GM19193 (cell line): ENCODE measurements around the gene GPR108.

ENCODE experiments used
- POLR2A ChIP-seq: IDR thresholded peaks from 4 replicates; pipeline ENCODE4 v1.6.1; 2011; ENCODE audit not compliant: insufficient read depth, insufficient read length; ENCODE audit errors: extremely low read depth

The GPR108 gene

DNA sequence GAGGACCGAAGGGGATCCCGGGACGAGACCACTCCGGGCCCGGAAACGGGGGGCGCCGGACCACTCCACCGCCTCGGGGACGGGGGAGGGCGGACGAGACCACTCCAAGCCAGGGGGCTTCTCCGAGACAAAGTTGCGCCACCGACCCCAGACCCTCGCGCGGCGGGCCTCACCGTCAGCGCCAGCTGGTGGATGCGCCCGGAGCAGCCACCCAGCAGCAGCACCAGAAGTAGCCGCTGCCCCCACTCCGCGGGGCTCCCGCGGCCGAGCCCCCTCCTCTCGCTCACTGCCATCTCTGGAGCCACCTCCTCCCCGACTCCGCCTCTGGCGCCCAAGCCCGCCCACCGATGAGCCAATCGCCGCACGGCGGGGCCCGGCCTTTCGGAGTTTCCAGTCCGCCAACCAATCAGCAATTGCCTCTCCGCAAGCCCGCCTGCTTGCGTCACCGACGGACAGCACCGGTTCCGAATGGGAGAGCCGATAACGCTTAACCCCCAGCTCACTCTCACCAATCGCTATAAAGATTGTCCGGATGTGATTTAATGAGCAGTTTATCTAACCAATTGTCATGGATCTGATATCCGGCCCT is at the start of gene GPR108:
Gene GPR108, minus strand, starts transcription at position 297 of the 589 bp plus-strand sequence. Its CDS starts 4 bp downstream, at position 293.
- TF ChIP-seq POLR2A = peak; percentile 57

DNA sequence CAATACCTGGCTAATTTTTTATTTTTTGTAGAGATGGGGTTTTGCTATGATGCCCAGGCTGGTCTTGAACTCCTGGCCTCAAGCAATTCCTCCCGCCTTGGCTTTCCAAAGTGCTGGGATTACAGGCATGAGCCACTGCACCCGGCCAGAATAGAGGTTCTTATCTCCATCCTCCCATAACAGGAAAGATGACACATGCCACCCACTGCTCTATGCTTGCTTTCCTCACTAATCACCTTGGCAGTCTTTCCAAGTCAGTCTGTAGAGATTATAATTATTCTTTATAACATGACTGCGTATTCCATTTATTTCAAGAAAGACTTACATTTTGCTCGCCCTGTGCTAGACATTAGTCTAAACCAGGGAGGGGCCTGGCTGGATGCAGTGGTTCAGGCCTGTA is 41.8 kb upstream of the GPR108 start:
- TF ChIP-seq POLR2A = no peak

- TF ChIP-seq POLR2A = no peak
Observed at GRCh38 chr19:6778386-6778785, 41.0 kb upstream of the GPR108 start.

DNA sequence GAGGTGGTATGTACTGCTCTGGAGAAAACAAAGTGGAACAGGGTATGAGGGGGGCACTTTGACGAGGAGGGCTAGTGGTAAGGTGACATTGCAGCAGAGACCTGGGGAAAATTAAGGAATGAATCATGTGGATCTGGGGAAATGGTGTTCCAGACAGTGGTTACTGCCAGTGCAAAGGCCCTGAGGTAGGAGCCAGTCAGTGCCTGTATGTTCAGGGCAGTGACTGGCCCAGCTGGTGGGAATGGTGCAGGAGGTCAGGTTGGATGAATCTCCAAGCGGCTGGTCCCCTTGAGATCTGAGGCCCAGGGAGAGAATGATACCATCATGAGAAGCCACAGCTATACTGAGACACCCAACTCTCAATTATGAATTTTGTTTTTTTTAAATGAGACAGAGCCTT is 40.1 kb upstream of the GPR108 start:
- TF ChIP-seq POLR2A = no peak

DNA sequence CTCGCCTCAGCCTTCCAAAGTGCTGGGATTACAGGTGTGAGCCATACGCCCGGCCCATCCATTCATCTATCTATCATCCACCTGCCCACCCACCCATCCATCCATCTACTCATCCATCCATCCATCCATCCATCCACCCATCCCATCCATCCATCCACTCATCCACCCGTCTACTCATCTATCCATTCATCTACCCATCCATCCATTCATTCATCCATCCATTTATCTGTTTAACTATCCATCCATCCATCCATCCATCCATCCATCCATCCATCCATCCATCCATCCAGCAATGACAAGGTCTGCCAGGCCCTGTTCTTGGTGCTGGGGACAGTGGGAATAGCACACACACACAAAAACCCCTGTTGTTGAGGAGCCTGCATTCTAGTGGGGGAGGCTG is 39.6 kb upstream of the GPR108 start:
- no peak for TF ChIP-seq POLR2A

GRCh38 chr19:6774821-6775707 is 37.7 kb upstream of the GPR108 start:
- TF ChIP-seq POLR2A = no peak

DNA sequence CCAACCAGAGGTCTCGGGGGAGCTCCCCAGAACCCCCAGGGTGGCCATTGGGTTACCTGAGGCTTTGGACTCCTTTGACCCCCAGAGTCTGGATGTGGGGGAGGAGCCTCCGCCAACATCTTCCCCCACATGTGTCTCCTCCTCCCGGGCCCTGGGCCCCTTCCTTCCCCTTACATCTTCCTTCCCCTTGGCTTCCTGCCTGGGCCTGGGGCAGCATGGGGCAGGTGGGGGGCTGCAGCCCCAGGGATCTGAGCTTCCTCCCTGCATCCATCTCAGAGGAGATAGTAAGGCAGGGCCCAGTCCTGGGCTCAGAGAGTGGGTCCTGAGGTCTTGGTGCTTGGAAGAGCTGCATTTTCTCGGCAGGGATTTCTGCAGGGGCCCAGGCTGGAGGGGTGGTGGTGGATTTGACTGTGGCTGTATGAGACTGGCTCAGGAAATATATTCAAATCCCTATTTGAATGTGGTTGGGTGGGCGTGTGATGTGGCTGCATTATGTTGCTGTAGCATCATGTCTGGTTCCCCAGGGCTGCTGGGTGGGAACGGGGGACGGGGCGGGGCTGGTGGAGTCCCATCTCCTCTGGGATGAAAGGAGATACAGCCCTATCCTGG is 36.0 kb upstream of the GPR108 start:
- TF ChIP-seq POLR2A = peak; percentile 75

DNA sequence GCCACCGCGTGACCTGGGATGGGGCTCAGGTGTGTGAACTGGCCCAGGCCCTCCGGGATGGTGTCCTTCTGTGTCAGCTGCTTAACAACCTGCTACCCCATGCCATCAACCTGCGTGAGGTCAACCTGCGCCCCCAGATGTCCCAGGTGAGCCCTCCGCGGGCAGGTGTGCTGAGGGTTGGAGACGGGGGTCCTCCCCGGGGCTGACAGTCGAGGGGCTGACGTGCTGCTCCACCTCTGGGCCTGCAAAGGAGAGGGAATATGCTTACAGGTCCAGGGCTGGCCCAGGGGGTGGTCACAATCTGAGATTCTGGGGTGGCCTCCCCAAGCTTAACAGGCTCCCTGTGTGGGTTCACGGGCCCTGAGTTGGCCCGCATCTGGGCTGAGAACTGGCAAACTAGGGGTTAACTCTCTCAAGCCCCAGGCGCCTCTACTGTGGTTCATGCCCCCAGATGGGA is 35.5 kb upstream of the GPR108 start:
- TF ChIP-seq POLR2A = no peak

- TF ChIP-seq POLR2A = peak; percentile 88
Observed at GRCh38 chr19:6772028-6772865, 34.9 kb upstream of the GPR108 start, which contains the start of gene VAV1. Gene VAV1 (plus strand): TSS chr19:6772708. CDS start chr19:6772808, 100 bp downstream.

- TF ChIP-seq POLR2A = no peak
Observed at GRCh38 chr19:6769006-6769619, 31.7 kb upstream of the GPR108 start.

DNA sequence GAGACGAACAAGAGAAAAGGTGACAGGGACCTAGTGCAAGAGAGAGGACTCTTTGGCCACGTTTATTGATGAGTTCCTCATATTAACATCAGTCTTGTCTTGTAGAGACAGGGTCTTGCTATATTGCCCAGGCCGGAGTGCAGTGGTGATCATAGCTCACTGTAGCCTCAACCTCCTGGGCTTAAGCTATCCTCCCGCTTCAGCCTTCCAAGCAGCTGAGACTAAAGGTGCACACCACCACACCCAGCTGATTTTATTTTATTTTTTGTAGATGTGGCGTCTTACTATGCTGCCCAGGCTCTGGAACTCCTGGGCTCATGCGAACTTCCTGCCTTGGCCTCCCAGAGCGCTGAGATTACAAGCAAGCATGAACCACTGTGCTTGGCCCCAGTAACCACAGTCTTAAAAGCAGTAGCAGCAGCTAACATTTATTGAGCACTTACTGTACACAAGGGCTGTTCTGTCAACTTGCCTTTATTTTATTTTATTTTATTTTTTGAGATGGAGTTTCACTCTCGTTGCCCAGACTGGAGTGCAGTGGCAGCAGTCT is 30.9 kb upstream of the GPR108 start:
- no peak for TF ChIP-seq POLR2A

DNA sequence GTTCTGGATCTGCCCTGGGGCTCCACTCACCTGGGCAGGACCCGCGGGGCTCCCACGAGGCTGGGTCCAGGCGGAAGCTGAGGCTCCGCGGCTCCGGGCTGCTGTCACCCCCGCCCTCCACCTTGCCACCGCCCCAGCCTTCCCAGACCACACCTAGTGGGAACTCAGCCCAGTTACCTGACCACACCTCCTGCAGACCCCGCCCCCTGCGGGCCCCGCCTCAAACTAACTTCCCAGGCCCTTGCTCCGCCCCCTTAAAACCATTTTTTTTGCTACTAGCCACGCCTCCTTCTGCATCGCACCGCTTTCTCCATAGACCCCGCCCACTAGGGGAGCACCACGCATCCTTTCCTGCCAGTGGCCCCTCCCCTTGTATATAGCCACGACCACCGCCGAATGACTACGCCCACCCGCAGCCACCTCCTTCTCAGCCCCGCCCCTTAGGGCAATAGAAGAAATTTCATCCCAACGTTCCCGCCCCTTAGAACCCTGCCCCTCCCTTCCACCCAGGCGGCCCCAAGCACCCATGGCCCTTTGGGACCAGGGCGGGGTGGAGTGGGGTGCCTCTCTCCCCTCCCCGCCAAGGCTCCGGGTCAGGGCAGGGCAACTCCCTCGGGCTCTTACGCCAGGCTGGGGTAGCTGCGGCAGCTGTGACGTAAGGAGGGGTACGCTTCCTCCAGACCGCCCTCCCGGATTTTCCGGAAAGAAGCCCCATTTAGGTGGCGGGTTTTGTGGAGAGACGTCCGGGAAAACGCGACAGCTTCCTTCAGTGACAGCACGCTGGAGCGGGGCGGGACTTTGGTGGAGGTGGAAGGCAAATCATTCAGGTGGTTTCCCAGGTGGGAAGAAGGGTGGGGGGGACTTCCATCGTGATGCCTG is 30.2 kb upstream of the GPR108 start, which contains the start of gene SH2D3A:
Gene SH2D3A, minus strand, starts transcription at position 79 of the 879 bp plus-strand sequence. CDS start 3,687 bp downstream, outside the sequence.
- peak; percentile 53 for TF ChIP-seq POLR2A

GRCh38 chr19:6767081-6767356 is 29.6 kb upstream of the GPR108 start:
- TF ChIP-seq POLR2A = no peak
